Islet precursor cell (in vitro differentiated cells): ENCODE measurements around the gene DNAH12.
A peak's percentile ranks its signal among the peaks of the same experiment; 100 is the strongest.

ENCODE experiments used
- DNase-seq: peaks from one replicate; pipeline ENCODE4 v3.0.0-alpha.2; 2018

The DNAH12 gene

GRCh38 chr3:57544181-57545125, at the start of gene DNAH12:
Gene DNAH12 (minus strand): TSS chr3:57544344. CDS start chr3:57542870, 1,474 bp downstream.
- DNase-seq = peak; percentile 97

GRCh38 chr3:57592306-57592705, 48.2 kb upstream of the DNAH12 start:
- no peak for DNase-seq

- no peak for DNase-seq
Observed at GRCh38 chr3:57587905-57588304, 43.8 kb upstream of the DNAH12 start.

- no peak for DNase-seq
Observed at GRCh38 chr3:57586778-57587177, 42.6 kb upstream of the DNAH12 start.

GRCh38 chr3:57583544-57583943, 39.4 kb upstream of the DNAH12 start:
- no peak for DNase-seq

GRCh38 chr3:57582474-57583168, 38.5 kb upstream of the DNAH12 start:
- peak; percentile 65 for DNase-seq

GRCh38 chr3:57577801-57578200, 33.7 kb upstream of the DNAH12 start:
- DNase-seq = no peak

GRCh38 chr3:57575966-57576626, 32.0 kb upstream of the DNAH12 start:
- DNase-seq = no peak

GRCh38 chr3:57572096-57572495, 28.0 kb upstream of the DNAH12 start:
- no peak for DNase-seq

GRCh38 chr3:57570878-57571277, 26.7 kb upstream of the DNAH12 start:
- no peak for DNase-seq

GRCh38 chr3:57569859-57570450, 25.8 kb upstream of the DNAH12 start:
- DNase-seq = no peak

GRCh38 chr3:57559526-57559925, 15.4 kb upstream of the DNAH12 start:
- no peak for DNase-seq

GRCh38 chr3:57557085-57557537, 13.0 kb upstream of the DNAH12 start:
- DNase-seq = peak; percentile 62

GRCh38 chr3:57556459-57557084, 12.4 kb upstream of the DNAH12 start:
- DNase-seq = no peak

GRCh38 chr3:57555738-57556458, 11.8 kb upstream of the DNAH12 start, which contains the start of gene PDE12:
Gene PDE12 (plus strand): TSS chr3:57556274. CDS start chr3:57556380, 106 bp downstream.
- DNase-seq = peak; percentile 91

- DNase-seq = no peak
Observed at GRCh38 chr3:57555306-57555705, 11.2 kb upstream of the DNAH12 start.

GRCh38 chr3:57546616-57547015, 2.5 kb upstream of the DNAH12 start:
- no peak for DNase-seq

GRCh38 chr3:57545636-57546268, 1.6 kb upstream of the DNAH12 start:
- no peak for DNase-seq

GRCh38 chr3:57538465-57538864, 5.7 kb downstream of the DNAH12 start:
- DNase-seq = no peak

GRCh38 chr3:57530071-57530608, 14.0 kb downstream of the DNAH12 start:
- no peak for DNase-seq
